Stimulated activated effector memory CD8-positive, alpha-beta T cell treated with anti-CD3 and anti-CD28 coated beads, Interleukin-12 subunit alpha, Interleukin-12 subunit beta, amount 100 ng/mL, for 72 hours (primary cell): Measurements from ENCODE around the gene FLT4.

ENCODE experiments used
- ATAC-seq: fragments of 150-1000 bp; cut with Tn5 transposase; 2 replicates; pipeline ENCODE4 v1.10.0; 2021
- DNase-seq, 2 donors: peaks; one replicate each; pipeline ENCODE4 v3.0.0; 2021 to 2022; ENCODE audit warnings: low spot score in 2 of 2
- H3K27ac Mint-ChIP-seq: one replicate; pipeline ENCODE4 v1.8.0; 2022; ENCODE audit warnings: mild to moderate bottlenecking, mixed read lengths
- H3K36me3 Mint-ChIP-seq: one replicate; pipeline ENCODE4 v1.8.0; 2022; ENCODE audit warnings: mild to moderate bottlenecking, mixed read lengths
- H3K4me1 Mint-ChIP-seq: one replicate; pipeline ENCODE4 v1.8.0; 2022; ENCODE audit warnings: mixed read lengths
- H3K4me3 Mint-ChIP-seq: one replicate; pipeline ENCODE4 v1.8.0; 2022; ENCODE audit warnings: mild to moderate bottlenecking, mixed read lengths
- H3K9me3 Mint-ChIP-seq: one replicate; pipeline ENCODE4 v1.8.0; 2022; ENCODE audit warnings: mixed read lengths

FLT4 gene

DNA sequence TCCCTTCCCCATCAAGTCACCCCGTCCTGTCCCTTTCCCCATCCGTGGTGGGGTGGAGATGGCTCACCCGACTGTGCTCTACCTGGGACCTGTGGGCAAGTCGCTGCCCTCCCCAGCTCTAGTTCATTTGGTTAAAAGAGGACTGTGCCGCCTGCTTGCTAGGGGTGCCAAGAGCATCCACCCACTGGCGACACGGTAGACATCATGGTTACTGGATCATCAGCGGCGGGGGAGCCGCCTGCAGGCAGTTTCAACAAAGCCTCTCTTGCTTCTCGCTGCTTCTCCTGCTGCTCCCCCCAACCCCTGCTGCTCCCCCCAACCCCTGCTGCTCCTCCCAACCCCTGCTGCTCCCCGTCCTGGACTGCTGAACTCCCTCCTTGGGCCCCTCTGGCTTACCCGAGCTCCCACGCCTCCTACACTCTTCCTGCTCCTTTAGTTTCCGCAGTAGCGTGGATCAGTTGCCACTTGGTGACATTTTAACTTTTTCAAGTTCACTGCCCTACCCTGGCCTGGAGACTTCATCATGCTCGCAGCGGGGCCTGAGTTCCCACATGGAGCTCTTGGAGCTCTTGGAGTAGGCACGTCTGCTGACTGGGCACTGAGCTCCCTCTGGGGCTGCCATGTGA lies 36.1 kb downstream of the FLT4 start:
- DNase-seq (no peak), ATAC-seq (no peak)
- H3K9me3 Mint-ChIP-seq: no peaks in the 10 kb centered on the region

DNA sequence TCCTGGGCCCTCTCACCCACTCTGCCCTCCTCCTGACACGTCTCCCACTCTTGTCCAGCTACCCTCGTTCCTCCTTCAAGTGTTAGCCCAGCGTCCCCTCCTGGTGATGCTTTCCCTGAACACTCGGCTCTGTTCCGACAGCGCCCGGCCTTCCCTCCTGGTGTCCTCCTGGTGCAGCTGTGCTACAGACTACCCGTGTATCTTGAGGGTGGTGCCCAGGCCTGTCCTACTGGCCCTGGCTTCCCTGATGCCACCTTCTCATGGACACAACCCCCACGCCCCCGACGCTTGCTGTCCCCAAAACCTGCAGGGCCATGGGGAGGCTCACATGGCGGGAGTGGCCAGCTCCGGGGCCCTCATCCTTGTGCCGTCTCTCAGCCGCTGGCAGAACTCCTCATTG lies 36.7 kb downstream of the FLT4 start:
- H3K4me1 Mint-ChIP-seq: no peaks in the 10 kb centered on the region
- no peaks in the 10 kb centered on the region for H3K36me3 Mint-ChIP-seq
- H3K9me3 Mint-ChIP-seq: no peaks in the 10 kb centered on the region

More for the DNA sequence above, 36.1 kb downstream of the FLT4 start:
- H3K4me1 Mint-ChIP-seq: no peaks in the 10 kb centered on the region
- H3K4me3 Mint-ChIP-seq: no peak overlapping the region
- H3K36me3 Mint-ChIP-seq: no peaks in the 10 kb centered on the region
- no peak overlapping the region for H3K27ac Mint-ChIP-seq

DNA sequence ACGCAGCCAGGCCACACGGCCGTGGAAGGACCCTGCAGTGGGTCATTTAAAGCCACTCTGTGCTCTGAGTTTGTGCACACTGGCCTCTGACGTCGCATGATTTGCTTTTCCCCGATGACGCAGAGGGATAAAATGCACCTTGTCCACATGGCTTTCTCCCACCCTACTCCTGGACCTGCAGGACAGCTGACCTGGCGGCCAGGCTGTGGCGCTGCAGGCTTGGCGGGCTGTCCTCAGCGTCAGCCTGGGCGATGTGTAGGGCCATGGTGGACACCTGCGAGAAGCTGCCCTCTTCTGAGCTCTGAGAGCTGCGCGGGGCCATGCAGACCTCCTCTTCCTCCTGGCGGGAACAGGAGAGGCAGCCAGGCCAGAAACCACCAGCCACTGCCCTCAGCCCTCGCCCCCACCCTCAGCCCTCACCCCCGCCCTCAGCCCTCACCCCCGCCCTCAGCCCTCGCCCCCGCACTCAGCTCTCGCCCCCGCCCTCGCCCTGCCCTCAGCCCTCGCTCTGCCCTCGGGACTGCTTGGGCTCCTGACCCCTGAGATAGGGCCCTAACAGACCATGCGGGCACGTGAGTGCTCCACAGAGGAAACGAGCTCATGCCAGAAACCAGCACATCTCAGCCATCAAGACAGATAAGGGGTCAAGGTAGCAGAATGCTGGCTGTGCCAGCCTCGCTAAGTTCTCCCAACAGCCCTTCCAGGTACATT lies 38.1 kb downstream of the FLT4 start:
- ATAC-seq: no peak
- Mint-ChIP-seq H3K9me3 (no peaks in the 10 kb centered on the region), H3K4me1 (peaks cover 3% of the 10 kb centered on the region), H3K27ac (no peak overlapping the region), H3K36me3 (no peaks in the 10 kb centered on the region), H3K4me3 (no peak overlapping the region)
- no peak for DNase-seq

More for the DNA sequence above, 36.7 kb downstream of the FLT4 start:
- peak overlapping the region; percentile 46 for H3K27ac Mint-ChIP-seq
- ATAC-seq (no peak), DNase-seq (no peak)
- no peak overlapping the region for H3K4me3 Mint-ChIP-seq

DNA sequence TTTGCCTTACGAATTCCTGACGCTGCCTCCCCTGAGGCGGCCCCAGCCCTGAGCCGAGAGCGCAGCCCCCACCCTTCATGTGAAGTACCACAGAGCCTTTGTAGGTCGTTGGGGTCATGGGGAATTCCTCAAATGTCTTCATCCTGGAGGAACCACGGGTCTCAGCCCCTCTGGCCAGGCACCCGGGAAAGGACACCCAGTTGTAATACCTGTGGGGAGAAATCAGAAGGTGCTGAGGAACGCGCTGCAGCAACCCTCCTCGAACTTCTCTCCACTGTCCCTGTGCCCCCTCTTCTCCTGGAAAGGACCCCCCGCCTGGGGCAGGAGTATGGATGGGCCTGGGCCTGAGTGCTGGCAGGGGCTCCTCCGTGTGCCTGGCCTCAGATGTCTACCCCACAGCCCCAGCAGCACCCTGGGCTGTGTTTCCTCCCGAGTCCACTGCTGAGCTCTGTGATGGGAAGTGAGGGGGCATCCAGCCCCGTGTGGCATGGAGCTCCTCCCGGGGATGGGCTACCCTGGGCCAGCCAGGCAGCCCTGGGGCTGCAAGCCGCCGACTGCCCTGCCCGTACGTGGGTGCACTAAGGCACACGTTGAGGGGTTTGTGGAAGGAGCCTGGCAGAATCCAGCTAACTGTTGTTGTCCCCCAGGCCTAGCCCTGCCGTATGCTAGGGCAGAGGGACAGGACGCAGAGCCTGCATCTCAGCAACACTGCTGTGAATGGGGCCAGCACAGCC lies 39.4 kb downstream of the FLT4 start:
- Mint-ChIP-seq H3K27ac (no peak overlapping the region), H3K4me3 (no peak overlapping the region)
- DNase-seq: no peak

DNA sequence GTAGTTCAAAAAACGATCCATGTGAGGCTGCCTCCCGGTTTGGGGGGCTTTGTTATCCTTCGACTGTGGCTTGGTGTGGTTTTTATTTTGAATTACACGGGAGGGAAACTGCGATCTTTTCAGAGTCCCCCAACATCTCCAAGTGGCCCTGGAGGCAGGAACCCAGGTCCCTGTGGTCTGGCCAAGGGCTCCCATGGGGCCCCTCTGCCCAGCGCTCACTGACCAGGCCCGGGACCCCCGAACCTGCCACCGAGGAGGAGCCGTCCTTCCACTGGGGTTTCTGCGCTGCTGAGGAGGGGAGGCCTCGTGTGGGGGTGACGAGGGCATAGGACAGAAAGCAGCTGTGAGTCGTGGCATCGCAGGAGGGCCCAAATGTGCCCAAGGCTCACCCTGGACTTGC lies 40.0 kb downstream of the FLT4 start:
- Mint-ChIP-seq H3K4me3 (no peak overlapping the region), H3K27ac (no peak overlapping the region), H3K9me3 (no peaks in the 10 kb centered on the region), H3K4me1 (peaks cover 9% of the 10 kb centered on the region), H3K36me3 (no peaks in the 10 kb centered on the region)
- no peak for DNase-seq
- ATAC-seq: no peak

More for the DNA sequence above, 39.4 kb downstream of the FLT4 start:
- Mint-ChIP-seq H3K9me3 (no peaks in the 10 kb centered on the region), H3K4me1 (peaks cover 9% of the 10 kb centered on the region), H3K36me3 (no peaks in the 10 kb centered on the region)
- ATAC-seq: no peak

DNA sequence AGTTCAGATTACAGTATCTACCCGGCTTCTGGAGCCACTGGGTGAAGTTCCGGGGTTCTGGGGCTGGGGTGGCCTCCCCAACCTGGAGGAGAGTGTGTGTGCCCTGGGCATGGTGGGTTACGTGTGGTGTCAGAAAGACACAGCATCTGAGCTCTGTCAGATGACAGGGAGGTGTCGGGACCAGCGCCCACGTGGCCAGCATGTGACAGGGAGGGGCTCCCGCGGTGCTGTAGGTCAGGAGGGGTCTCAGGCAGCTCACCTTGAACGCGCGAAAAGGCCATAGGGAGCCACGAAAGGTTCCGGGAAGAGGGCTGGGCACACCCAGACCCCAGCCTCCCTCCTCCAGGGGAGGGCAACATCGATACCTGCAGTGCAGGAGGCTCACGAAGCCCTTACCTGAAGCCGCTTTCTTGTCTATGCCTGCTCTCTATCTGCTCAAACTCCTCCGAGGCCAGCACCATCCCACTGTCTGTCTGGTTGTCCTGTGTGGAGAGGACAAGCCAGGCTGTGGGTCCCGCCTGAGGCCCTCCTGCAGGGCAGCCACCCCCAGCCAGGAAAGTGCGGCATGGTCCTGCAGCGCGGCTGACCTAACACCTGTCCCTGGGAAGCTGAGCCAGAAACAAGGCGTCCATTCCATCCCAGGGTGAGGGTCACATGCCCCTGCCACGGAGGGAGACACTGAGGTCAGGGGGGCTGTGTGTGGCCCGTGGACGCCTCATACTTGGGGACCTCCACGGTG lies 40.7 kb downstream of the FLT4 start:
- Mint-ChIP-seq H3K27ac (peak overlapping the region; percentile 78), H3K36me3 (no peaks in the 10 kb centered on the region), H3K4me1 (peaks cover 9% of the 10 kb centered on the region), H3K4me3 (no peak overlapping the region), H3K9me3 (no peaks in the 10 kb centered on the region)
- ATAC-seq (no peak), DNase-seq (no peak)

DNA sequence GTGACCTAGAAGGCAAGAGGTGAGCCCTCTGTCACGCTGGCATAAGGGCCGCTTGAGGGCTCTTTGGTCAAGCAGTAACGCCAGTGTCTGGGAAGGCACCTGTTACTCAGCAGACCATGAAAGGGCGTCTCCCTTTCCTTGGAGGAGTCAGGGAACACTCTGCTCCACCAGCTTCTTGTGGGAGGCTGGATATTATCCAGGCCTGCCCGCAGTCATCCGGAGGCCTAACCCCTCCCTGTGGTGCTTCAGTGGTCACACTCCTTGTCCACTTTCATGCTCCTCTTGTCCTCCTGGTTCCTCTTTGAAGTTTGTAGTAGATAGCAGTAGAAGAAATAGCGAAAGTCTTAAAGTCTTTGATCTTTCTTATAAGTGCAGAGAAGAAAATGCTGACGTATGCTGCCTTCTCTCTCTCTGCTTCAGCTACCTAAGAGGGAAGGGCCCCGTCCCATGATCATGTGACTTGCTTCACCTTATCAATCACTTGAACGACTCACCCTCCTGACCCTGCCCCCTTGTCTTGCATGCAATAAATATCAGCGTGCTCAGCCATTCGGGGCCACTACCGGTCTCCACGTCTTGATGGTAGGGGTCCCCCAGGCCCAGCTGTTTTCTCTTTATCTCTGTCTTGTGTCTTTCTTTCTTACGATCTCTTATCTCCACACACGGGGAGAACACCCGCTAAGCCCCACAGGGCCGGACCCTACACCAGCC lies 41.4 kb downstream of the FLT4 start:
- Mint-ChIP-seq H3K4me3 (no peak overlapping the region), H3K9me3 (no peaks in the 10 kb centered on the region), H3K36me3 (no peaks in the 10 kb centered on the region), H3K27ac (peak overlapping the region; percentile 78), H3K4me1 (peaks cover 9% of the 10 kb centered on the region)
- ATAC-seq: no peak
- no peak for DNase-seq

DNA sequence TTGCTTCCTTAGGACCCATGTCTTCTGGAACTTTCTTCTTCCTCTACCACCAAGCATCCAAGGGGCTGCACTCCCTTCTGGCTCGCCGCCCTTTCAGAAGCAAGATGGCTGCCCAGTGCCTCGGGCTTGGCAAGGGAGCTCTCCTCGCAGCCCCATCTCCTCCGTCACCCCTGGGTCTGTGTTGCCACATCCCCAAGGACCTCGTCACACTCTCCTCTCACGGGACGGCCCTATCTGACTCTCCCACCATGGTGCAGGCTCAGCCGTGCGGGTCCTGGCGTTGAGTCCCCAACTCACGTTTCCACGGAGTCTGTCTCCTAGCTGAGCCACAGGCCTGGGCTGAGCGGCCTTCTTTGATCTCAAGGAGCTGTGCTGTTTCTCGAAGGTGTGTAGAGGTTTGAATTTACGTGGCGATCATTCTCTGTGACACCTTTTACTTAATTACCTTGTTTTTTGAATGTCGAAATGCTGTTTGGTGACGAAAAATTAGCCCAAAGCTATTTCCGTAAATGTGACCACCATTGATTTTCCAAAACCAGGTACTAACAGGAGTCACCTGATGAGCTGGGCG lies 43.1 kb downstream of the FLT4 start:
- no peak overlapping the region for H3K27ac Mint-ChIP-seq
- H3K4me1 Mint-ChIP-seq: peaks cover 9% of the 10 kb centered on the region
- H3K36me3 Mint-ChIP-seq: no peaks in the 10 kb centered on the region
- H3K9me3 Mint-ChIP-seq: no peaks in the 10 kb centered on the region
- ATAC-seq (no peak), DNase-seq (no peak)
- H3K4me3 Mint-ChIP-seq: no peak overlapping the region

DNA sequence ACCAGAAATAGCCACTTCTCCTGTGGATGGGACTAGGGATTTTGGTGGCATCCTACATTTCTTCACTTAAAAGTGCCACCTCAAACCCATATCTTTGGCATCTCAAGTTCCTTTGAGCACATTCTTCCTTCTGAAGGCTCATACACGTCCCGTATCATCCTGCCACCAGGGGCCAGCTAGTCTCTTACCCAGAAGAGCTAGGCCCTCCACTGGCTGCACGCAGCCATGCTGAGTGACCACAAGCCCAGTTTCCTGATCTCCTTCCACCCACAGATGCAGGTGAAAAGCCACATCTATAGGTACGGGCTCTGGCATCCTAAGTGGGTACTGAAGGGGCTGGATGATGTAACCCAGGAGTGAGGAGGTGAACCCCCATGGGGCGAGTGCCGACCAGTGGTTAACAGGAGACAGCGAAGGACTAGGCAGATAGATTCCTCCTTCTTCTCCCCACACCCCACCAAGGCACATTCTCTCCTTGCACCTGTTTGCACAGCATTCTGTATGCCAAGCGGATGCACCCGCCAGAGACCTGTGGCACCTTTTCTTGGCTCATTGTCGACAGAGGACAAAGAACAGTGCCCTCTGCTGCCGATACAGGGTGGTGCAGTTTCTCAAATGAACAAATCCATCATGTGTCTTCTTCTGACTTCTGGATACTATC lies 43.7 kb downstream of the FLT4 start:
- Mint-ChIP-seq H3K4me1 (peaks cover 9% of the 10 kb centered on the region), H3K27ac (no peak overlapping the region), H3K36me3 (no peaks in the 10 kb centered on the region), H3K9me3 (no peaks in the 10 kb centered on the region), H3K4me3 (no peak overlapping the region)
- DNase-seq: peak; percentile 36 to 81
- peak; percentile 48 for ATAC-seq

DNA sequence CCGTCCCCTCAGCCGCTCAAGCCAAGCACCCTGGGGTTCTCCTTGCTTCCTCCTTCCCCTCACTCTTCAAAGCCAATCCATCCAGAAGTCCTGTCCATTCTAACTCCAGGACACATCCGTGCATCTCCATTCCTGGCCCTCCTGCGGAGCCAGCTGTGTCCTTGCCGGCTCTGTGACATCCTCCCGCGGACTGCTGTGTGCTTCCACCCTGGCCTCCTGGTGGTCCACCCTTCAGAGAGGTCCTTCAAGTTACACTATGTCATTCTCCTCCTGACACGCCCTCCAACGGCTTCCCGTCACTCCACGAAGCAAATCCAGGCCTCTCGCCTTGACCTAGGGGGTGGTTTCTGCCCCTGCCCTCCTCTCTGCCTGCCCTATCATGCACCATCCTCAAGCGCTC lies 45.1 kb downstream of the FLT4 start:
- DNase-seq: no peak
- H3K4me1 Mint-ChIP-seq: peaks cover 9% of the 10 kb centered on the region
- no peaks in the 10 kb centered on the region for H3K9me3 Mint-ChIP-seq
- H3K4me3 Mint-ChIP-seq: no peak overlapping the region
- no peak overlapping the region for H3K27ac Mint-ChIP-seq
- H3K36me3 Mint-ChIP-seq: no peaks in the 10 kb centered on the region
- no peak for ATAC-seq

DNA sequence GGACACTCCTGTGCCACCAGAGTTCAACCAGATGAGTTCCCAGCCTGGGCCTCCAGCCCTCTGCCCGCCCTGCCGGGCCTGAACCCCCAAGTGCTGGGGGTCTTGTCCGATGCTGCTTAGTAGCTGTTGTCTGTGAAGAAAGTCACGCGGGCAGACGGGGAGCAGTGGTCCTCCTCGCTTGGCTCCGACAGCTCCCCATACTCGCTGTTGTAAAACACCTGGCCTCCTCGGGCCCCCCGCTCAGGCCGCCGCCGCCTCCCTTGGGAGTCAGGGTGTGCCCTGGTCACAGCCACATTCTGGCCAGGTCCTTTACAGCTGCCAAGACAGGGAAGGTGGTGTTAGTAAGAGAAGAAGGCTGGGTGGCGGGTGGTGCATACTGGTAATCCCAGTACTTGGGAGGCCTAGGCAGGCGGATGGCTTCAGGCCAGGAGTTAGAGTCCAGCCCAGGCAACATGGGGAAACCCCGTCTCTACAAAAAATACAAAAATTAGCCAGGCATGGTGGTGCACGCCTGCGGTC lies 46.3 kb downstream of the FLT4 start:
- H3K4me1 Mint-ChIP-seq: peaks cover 9% of the 10 kb centered on the region
- DNase-seq: no peak
- no peak overlapping the region for H3K27ac Mint-ChIP-seq
- no peaks in the 10 kb centered on the region for H3K9me3 Mint-ChIP-seq
- no peak overlapping the region for H3K4me3 Mint-ChIP-seq
- H3K36me3 Mint-ChIP-seq: no peaks in the 10 kb centered on the region
- no peak for ATAC-seq

DNA sequence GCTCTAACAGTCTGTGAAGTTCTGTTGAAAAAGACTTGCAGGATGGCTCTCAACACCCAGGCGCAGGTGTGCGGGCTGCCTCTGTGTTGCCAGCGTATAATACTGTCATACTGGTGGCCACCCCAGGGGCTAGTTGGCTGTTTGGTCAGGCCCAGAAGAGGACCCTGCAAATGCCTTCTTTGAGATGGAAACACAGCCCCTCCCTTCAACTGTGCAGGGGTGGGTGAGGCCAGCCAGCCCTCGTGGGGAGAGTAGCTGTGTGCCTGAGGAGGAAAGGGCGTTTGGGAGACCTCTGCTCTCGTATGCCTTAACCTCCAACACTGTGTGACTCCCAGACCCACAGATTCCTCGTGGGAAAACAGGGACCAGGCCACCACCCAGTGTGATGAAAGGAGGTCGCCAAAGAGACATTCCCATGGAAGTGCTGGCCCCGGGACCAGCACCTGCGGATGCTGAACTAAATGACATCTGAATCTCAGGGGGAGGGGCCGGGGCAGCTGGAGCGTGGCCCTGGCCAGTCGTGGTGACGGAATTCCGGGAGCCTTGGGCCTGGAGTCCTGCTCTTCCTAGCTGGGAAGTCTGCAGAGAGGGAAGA lies 46.8 kb downstream of the FLT4 start:
- no peak overlapping the region for H3K27ac Mint-ChIP-seq
- no peaks in the 10 kb centered on the region for H3K9me3 Mint-ChIP-seq
- no peak for DNase-seq
- no peak for ATAC-seq
- peaks cover 9% of the 10 kb centered on the region for H3K4me1 Mint-ChIP-seq
- H3K4me3 Mint-ChIP-seq: no peak overlapping the region
- H3K36me3 Mint-ChIP-seq: no peaks in the 10 kb centered on the region

DNA sequence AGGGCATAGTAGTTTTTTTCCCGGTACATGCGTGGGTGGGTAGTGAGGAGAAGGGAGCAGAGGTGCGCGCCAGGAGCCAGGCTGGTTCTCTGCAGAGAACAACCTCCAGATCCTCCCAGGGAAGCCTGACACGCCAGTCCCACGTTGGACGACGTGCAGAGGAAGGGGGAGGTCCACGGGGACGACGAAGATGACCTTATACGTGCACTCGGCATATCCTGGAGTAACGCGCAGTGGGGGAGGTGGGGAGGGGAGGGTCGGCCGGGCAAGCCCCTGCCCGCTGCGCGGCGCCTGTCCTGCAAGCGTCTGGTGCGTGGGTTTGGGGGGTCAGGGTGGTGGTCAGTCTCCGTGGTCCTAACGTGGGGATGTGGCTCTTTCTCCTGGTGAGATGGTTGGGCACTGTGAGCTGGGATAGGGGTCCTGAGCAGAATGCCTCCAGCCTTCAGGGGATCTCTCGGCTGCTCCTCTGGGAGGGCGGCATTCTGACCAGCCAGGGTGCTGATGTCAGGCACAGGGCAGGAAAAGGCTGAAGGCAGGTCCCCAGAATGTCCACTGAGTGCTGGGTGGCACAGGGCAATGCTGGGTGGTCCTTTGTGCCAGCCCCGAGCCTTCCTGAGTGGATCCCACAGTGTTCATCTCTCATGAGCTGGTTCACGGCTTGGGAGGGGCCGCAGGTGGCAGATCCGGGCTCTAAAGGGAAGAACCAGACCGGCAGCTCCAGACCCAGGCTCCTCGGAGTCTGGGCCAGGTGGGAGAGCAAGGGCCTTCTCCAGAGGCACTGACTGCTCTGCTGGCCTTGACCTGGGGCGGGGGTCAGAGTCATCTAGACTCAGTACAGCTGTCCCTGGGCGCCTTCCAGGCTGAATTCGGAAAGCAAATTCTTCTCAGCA lies 47.6 kb downstream of the FLT4 start:
- H3K27ac Mint-ChIP-seq: no peak overlapping the region
- peaks cover 9% of the 10 kb centered on the region for H3K4me1 Mint-ChIP-seq
- H3K4me3 Mint-ChIP-seq: no peak overlapping the region
- DNase-seq (no peak), ATAC-seq (no peak)
- H3K36me3 Mint-ChIP-seq: no peaks in the 10 kb centered on the region
- no peaks in the 10 kb centered on the region for H3K9me3 Mint-ChIP-seq
